IPS-11a (cell line): ENCODE measurements around the gene ZNF677.
"Not testable (repeated sequence)": the region's sequence is repeated elsewhere in the genome, so short reads cannot be mapped to it uniquely, and the experiment has no call there.

Source experiments
- H3K4me3 ChIP-seq: one replicate; pipeline ENCODE4 v1.5.1; 2013; ENCODE audit warnings: low read depth, low read length, control low read depth

ZNF677 gene

GRCh38 chr19:53193535-53194222 is 61.0 kb downstream of the ZNF677 start:
- H3K4me3 ChIP-seq = no peak overlapping the region

GRCh38 chr19:53192771-53193534 is 61.7 kb downstream of the ZNF677 start, which contains the start of gene ZNF665:
ZNF665 (minus strand) TSS chr19:53193358; CDS start chr19:53182898, 10,460 bp downstream.
- H3K4me3 ChIP-seq = peak within 1 kb of the TSS; percentile 88

- H3K4me3 ChIP-seq = no peak overlapping the region
Measured at GRCh38 chr19:53190253-53190652, 64.4 kb downstream of the ZNF677 start.

GRCh38 chr19:53189691-53190198 is 64.9 kb downstream of the ZNF677 start:
- H3K4me3 ChIP-seq = not testable (repeated sequence)
